Kidney (tissue), 14 donors: ENCODE data around the gene CCDC141. TPM values are rescaled to one million over a fixed set of nuclear protein-coding genes. Genes with fewer than 3 reads are reported as not detected.

Experiments used
- DNase-seq, 5 donors: peaks; one replicate each; pipeline ENCODE4 v3.0.0-alpha.2; 2013 to 2020
- FAIRE-seq: peaks from 2 replicates; lab custom pipeline; 2012; peaks lifted over from hg19 to GRCh38; lab: Jason Lieb, UNC
- H3K27ac ChIP-seq, 2 donors: one replicate each; pipeline ENCODE4 v1.7.0; 2013; ENCODE audit warnings: low read depth in 2 of 2, low read length in 2 of 2, inconsistent platforms in 1 of 2
- H3K27me3 ChIP-seq: one replicate; pipeline ENCODE4 v1.7.1; 2013; ENCODE audit warnings: low read length, inconsistent platforms; ENCODE audit not compliant: control insufficient read depth, insufficient read depth
- H3K36me3 ChIP-seq, 3 donors: one replicate each; pipeline versions ENCODE4 v1.7.0 to v1.7.1; 2013; ENCODE audit warnings: low read length in 3 of 3, control low read depth in 1 of 3, inconsistent platforms in 1 of 3; ENCODE audit not compliant: insufficient read depth in 3 of 3, control insufficient read depth in 2 of 3
- H3K4me1 ChIP-seq, 3 donors: one replicate each; pipeline versions ENCODE4 v1.7.0 to v1.7.1; 2013; ENCODE audit warnings: low read length in 3 of 3, inconsistent platforms in 1 of 3, low read depth in 1 of 3; ENCODE audit not compliant: control insufficient read depth in 2 of 3, insufficient read depth in 2 of 3
- H3K4me3 ChIP-seq, 3 donors: one replicate each; pipeline versions ENCODE4 v1.7.0 to v1.8.1; 2013; ENCODE audit warnings: low read length in 3 of 3, control low read depth in 1 of 3, inconsistent platforms in 1 of 3
- H3K9ac ChIP-seq, 3 donors: one replicate each; pipeline versions ENCODE4 v1.7.0 to v1.7.1; 2013; ENCODE audit warnings: low read length in 3 of 3, control low read depth in 1 of 3, inconsistent platforms in 1 of 3
- H3K9me3 ChIP-seq, 3 donors: one replicate each; pipeline versions ENCODE4 v1.7.0 to v1.7.1; 2013; ENCODE audit warnings: low read length in 3 of 3, control low read depth in 1 of 3, inconsistent platforms in 1 of 3; ENCODE audit not compliant: control insufficient read depth in 2 of 3, insufficient read depth in 1 of 3
- intact Hi-C: fragments of 100-400 bp; cut with DNase I; formaldehyde crosslinking; loops from one replicate; pipeline ENCODE4 v1.11.1; 2022
- polyA plus RNA-seq: library from polyadenylated mRNA; stranded (reverse); fragments of 350-450 nt; fragmentation: Illumina TruSeq; extraction: RNeasy Lipid Tissue Mini Kit (QIAGEN cat#74804); gene quantifications from one replicate; pipeline ENCODE4 v1.2.3, GENCODE V29; 2014; ENCODE audit warnings: low read depth, low replicate concordance; ENCODE audit not compliant: insufficient read depth
- total RNA-seq: library from RNA; stranded (reverse); fragmentation: NEBNext Ultra II Directional; extraction: Animal tissue kit (Norgen Biotek cat#: 25700); gene quantifications from one replicate; pipeline ENCODE4 v1.2.1, GENCODE V29; 2021
- TF ChIP-seq, protein P1 (sequence below): IDR thresholded peaks from 3 replicates; pipeline ENCODE4 v1.5.1; 2012; ENCODE audit warnings: mild to moderate bottlenecking, moderate library complexity, borderline replicate concordance; ENCODE audit not compliant: insufficient read depth; ENCODE audit errors: extremely low read depth
- donor health status: control.
- donor health status: control.
- donor health status: control.
- donor health status: control.
- donor health status: control.
- donor health status: DM: yes; HTN: yes; CAD: no.
- donor health status: Normal renal cell carcinoma (clear cell type).

The CCDC141 gene
- total and polyA plus RNA-seq, 2 donors from 2014 or later, result 3.0 TPM; not detected in 1

DNA sequence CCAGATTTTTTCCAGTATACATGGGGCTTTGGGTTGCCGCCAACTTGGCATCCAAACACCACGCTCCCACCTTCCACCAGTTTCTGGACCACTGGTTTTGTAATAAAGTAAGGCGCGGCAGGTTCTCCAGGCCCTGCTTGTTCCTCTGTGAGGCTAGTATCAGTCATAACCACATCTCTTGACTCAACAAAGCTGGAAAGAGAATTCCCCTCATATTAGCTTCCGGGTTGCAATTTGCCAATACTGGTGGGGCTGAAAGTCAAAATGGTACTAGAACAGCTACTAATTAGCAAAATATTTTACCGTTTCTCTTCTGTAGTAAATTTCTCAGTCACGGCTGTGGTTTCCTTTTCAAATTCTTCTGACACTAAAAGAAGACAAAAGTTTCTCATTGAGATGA, 267.7 kb downstream of the CCDC141 start:
- no peak for FAIRE-seq
- H3K4me1 ChIP-seq, result no peaks in the 10 kb centered on the region
- H3K4me3 ChIP-seq, result no peak overlapping the region
- H3K27me3 ChIP-seq, result no peaks in the 10 kb centered on the region
- no peaks in the 10 kb centered on the region for H3K9me3 ChIP-seq
- H3K36me3 ChIP-seq, result no peaks in the 10 kb centered on the region
- intact Hi-C loops, result no loop called here
- DNase-seq, result no peak
- TF ChIP-seq, protein P1, sequence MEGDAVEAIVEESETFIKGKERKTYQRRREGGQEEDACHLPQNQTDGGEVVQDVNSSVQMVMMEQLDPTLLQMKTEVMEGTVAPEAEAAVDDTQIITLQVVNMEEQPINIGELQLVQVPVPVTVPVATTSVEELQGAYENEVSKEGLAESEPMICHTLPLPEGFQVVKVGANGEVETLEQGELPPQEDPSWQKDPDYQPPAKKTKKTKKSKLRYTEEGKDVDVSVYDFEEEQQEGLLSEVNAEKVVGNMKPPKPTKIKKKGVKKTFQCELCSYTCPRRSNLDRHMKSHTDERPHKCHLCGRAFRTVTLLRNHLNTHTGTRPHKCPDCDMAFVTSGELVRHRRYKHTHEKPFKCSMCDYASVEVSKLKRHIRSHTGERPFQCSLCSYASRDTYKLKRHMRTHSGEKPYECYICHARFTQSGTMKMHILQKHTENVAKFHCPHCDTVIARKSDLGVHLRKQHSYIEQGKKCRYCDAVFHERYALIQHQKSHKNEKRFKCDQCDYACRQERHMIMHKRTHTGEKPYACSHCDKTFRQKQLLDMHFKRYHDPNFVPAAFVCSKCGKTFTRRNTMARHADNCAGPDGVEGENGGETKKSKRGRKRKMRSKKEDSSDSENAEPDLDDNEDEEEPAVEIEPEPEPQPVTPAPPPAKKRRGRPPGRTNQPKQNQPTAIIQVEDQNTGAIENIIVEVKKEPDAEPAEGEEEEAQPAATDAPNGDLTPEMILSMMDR, result no peak
- no peak overlapping the region for H3K9ac ChIP-seq
- H3K27ac ChIP-seq, result no peak overlapping the region

Other genes with a start within 250 kb of the CCDC141 start
- gene TTN, start 242.7 kb downstream of the CCDC141 start, total RNA-seq, result 3.6 TPM
- 0.02 TPM for gene TTN, start 242.7 kb downstream of the CCDC141 start, polyA plus RNA-seq
- 93.5 TPM for gene SESTD1, start 214.7 kb upstream of the CCDC141 start, total RNA-seq
- gene SESTD1, start 214.7 kb upstream of the CCDC141 start, polyA plus RNA-seq, result 9.8 TPM